ENCODE data around the gene GLYATL1B. TPM values are rescaled to one million over a fixed set of nuclear protein-coding genes. Genes with fewer than 3 reads are reported as not detected.

GLYATL1B gene
- total and polyA plus RNA-seq, 2 of the 8 experiments (the other 6 are each of a cell fraction or from before 2014, with no cell fraction given): not detected

GRCh38 chr11:59069087-59069486 lies 17.0 kb upstream of the GLYATL1B start:
- Histone ChIP-seq H3K18ac (ENCODE audit: extremely low read depth, low read length) (no peak overlapping the region), H3K56ac (replicated peaks; ENCODE audit: insufficient read length, low read depth, low read length) (no peak overlapping the region), H3K4me1 (replicated peaks in 1 of 4; ENCODE audit: control insufficient read depth in 3 of 4, insufficient read depth in 4 of 4, low read length in 3 of 4) (no peaks in the 10 kb centered on the region), H3K79me1 (ENCODE audit: low read depth, low read length) (no peaks in the 10 kb centered on the region), H3K27ac (ENCODE audit: low read depth, low read length) (no peak overlapping the region), H2BK20ac (ENCODE audit: low read length) (no peak overlapping the region), H3K23me2 (ENCODE audit: low read depth, low read length) (no peaks in the 10 kb centered on the region), H3K14ac (ENCODE audit: insufficient read length) (no peak overlapping the region), H3K79me2 (ENCODE audit: control insufficient read depth in 1 of 2, insufficient read depth in 2 of 2, low read length in 2 of 2) (no peaks in the 10 kb centered on the region), H2BK5ac (ENCODE audit: low read depth, low read length) (no peak overlapping the region), H3K4me3 (ENCODE audit: extremely low read depth in 1 of 4, insufficient read depth in 2 of 4, low read depth in 3 of 4, low read length in 4 of 4) (no peak overlapping the region), H4K91ac (replicated peaks; ENCODE audit: insufficient read length, low read length) (no peak overlapping the region), H3K27me3 (replicated peaks in 1 of 4; ENCODE audit: control insufficient read depth in 3 of 4, extremely low read depth in 1 of 4, insufficient read depth in 3 of 4, low read length in 3 of 4) (0 out of 7 replicates have a peak, but pooled peaks cover 0 to 2% (median 0%) of the 10 kb centered on the region in 4 experiments), H3K9me3 (ENCODE audit: insufficient read depth in 2 of 2, low read depth in 1 of 2, low read length in 1 of 2) (no peaks in the 10 kb centered on the region), H3K36me3 (ENCODE audit: control insufficient read depth in 2 of 4, insufficient read depth in 4 of 4, low read length in 3 of 4) (no peaks in the 10 kb centered on the region), H2AFZ (ENCODE audit: low read length) (no peak overlapping the region), H3K9ac (replicated peaks in 1 of 4; ENCODE audit: extremely low read depth in 1 of 4, low read depth in 3 of 4, low read length in 3 of 4) (no peak overlapping the region), H3K4ac (replicated peaks; ENCODE audit: insufficient read length, low read depth, low read length) (no peak overlapping the region), H4K20me1 (replicated peaks in 1 of 2; ENCODE audit: control insufficient read depth in 1 of 2, insufficient read depth in 2 of 2, low read length in 2 of 2) (no peaks in the 10 kb centered on the region), H2BK15ac (ENCODE audit: low read length) (no peak overlapping the region), H2BK120ac (replicated peaks; ENCODE audit: low read depth, low read length) (no peak overlapping the region), H4K5ac (ENCODE audit: insufficient read length, low read depth, low read length) (no peak overlapping the region), H2BK12ac (ENCODE audit: low read depth, low read length) (no peak overlapping the region), H2AK5ac (ENCODE audit: low read depth, low read length) (no peak overlapping the region), H4K8ac (ENCODE audit: extremely low read depth, insufficient read depth, low read length) (no peak overlapping the region), H3K23ac (ENCODE audit: insufficient read length) (no peak overlapping the region), H3K4me2 (ENCODE audit: insufficient read depth in 1 of 2, low read depth in 2 of 2, low read length in 2 of 2) (no peak overlapping the region)
- TF ChIP-seq EGR1 (IDR thresholded peaks at IDR 0.05; ENCODE audit: borderline replicate concordance, low read depth, low read length) (no peak), SIRT6 (IDR thresholded peaks at IDR 0.05; ENCODE audit: low read length) (no peak), EP300 (IDR thresholded peaks at IDR 0.05; ENCODE audit: borderline replicate concordance in 1 of 2, low read depth in 2 of 2, low read length in 2 of 2) (no peak), RNF2 (IDR thresholded peaks at IDR 0.05; ENCODE audit: borderline replicate concordance, low read depth, low read length, missing control alignments, poor library complexity, severe bottlenecking) (no peak), TAF1 (IDR thresholded peaks at IDR 0.05; ENCODE audit: low read depth, low read length) (no peak), MAFK (IDR thresholded peaks at IDR 0.05; ENCODE audit: low read depth, low read length) (no peak), TEAD4 (IDR thresholded peaks at IDR 0.05; ENCODE audit: low read depth, low read length) (no peak), HDAC2 (IDR thresholded peaks at IDR 0.05; ENCODE audit: borderline replicate concordance in 1 of 2, low read depth in 2 of 2, low read length in 2 of 2) (no peak), CEBPB (IDR thresholded peaks at IDR 0.05; ENCODE audit: low read depth, low read length) (no peak), ZNF274 (IDR thresholded peaks at IDR 0.05; ENCODE audit: borderline replicate concordance, extremely low read depth, low read length) (no peak), GTF2F1 (IDR thresholded peaks at IDR 0.05; ENCODE audit: borderline replicate concordance, low read depth, low read length) (no peak), SUZ12 (IDR thresholded peaks at IDR 0.05; ENCODE audit: low read length) (no peak), BRCA1 (IDR thresholded peaks at IDR 0.05; ENCODE audit: low read depth, low read length) (no peak)
- 95% methylated on average over 1 of the region's 1 CpG; no CpG with 5 or more reads in 1 of the 2 experiments for WGBS, 2 experiments (ENCODE audit: extremely low coverage in 1 of 2, insufficient coverage in 1 of 2, insufficient read length in 1 of 2, insufficient replicate concordance in 2 of 2, low coverage in 1 of 2, low lambda C conversion rate in 2 of 2, missing lambda C conversion rate in 1 of 2)
- FAIRE-seq (no peak), DNase-seq (ENCODE audit: low read depth in 1 of 2, low spot score in 2 of 2) (no peak)
- POLR2A ChIA-PET (ENCODE audit: partially characterized antibody): no interaction called here
- CTCF ChIA-PET (ENCODE audit: partially characterized antibody): interaction anchor here (0.7 kb wide), 1 partner anchor 10 kb away, joined by 3 read pairs; no protein-coding TSS in a partner anchor

Measured in H1 (cell line).